ENCODE data around the gene OBSL1.

Gene OBSL1

DNA sequence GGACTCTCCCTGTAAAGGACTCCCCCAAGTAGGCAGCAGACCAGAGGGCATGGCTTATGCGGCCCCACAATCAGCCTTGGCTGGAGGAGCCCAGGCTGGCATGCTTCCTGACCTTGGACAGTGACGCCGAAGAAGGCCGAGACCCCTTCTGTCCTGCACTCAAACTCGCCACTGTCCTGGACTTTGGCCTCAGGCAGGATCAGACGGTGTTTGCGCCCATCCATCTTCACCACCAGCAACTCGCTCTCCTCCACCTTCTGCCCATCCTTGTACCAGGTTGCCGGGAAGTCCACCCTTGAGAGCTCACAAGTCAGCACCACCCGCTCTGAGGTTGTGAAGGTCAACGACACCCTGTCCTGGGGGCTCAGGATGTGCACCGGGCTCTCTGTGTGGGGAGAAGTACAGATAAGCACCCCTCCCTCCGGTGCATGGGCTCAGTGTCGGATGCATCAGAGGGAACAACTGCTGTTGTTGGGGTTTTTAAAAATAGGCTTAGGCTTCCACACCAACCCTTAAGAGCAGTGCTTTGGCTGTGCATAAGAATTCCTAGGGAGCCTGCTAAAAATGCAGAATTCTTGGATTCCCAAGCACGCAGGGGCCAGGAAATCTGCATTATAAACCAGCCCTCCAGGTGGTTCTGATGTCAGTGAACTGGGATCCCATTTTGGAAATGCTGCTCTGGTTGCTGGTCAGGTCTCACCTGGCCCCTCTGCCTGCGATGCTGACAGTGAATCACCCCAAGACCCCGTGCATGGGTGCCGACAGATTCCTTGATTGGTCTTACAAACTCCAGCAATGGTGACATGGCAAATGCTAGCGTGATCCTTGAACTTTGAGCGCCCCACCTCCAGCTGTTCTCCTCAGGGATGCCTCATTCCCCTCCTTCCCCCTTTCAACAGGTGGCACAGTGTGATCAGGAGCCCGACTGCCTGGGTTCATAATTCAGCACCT lies 5.9 kb downstream of the OBSL1 start:
- Histone ChIP-seq H3K36me3 (ENCODE audit: insufficient read depth, low read length) (peaks cover 11% of the 10 kb centered on the region), H3K9ac (ENCODE audit: low read depth, low read length) (no peak overlapping the region)

GRCh38 chr2:219563271-219563928 lies 7.9 kb downstream of the OBSL1 start:
- H3K9me3 ChIP-seq (ENCODE audit: control insufficient read depth, insufficient read depth, low read length) = no peaks in the 10 kb centered on the region
- H3K9ac ChIP-seq (ENCODE audit: low read depth, low read length) = no peak overlapping the region
- H3K36me3 ChIP-seq (ENCODE audit: insufficient read depth, low read length) = peaks cover 7% of the 10 kb centered on the region
- peaks cover 53% of the 10 kb centered on the region for H3K4me1 ChIP-seq (ENCODE audit: insufficient read depth, low read length)

More for the DNA sequence above, 5.9 kb downstream of the OBSL1 start:
- H3K9me3 ChIP-seq (ENCODE audit: control insufficient read depth, insufficient read depth, low read length) = no peaks in the 10 kb centered on the region
- H3K4me1 ChIP-seq (ENCODE audit: insufficient read depth, low read length) = peaks cover 51% of the 10 kb centered on the region

DNA sequence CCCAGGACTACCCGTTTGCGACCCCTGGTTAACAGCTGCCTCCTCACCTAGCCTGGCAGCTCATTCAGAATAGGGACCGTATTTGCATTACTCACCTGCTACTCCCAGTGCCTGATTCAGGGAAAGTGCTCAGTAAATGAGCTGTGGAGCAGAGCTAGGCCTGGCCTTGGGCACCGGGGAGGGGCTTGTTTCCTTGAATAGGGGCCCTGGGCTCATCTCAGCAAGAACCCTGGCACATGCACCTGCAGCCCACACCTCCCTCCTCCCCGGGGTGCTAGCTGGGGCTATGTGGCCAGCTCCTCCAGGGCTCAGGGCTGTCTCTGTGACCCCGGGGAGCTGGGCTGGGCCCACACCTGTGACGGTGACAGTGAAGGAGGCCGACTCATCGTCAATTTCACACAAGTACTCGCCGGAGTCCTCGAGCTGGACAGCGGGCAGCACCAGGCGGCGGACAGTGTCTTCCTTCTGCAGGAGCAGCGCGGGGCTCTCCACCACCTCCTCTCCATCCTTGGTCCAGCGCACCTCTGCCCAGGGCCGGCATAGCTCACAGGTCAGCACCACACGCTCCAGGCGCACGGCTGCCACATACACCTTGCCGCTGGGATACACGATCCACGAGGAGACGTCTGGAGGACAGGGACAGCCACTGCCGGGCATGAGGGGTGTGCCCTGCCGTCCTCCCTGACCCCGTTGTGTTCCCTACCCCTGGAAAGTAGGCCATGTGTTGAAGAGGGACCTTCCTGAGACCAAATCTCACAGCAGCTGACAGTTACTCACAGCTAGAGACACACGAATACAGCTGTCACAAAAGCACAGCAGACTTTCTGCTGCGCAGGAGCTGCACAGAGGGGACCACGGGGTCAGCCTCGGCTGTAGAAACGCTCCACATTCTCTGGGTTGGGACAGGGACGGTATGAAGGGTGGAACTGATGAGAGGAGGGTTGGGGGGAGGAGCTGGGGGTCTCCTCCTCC lies 9.0 kb downstream of the OBSL1 start:
- no peaks in the 10 kb centered on the region for H3K9me3 ChIP-seq (ENCODE audit: control insufficient read depth, insufficient read depth, low read length)
- no peak overlapping the region for H3K9ac ChIP-seq (ENCODE audit: low read depth, low read length)
- peaks cover 53% of the 10 kb centered on the region for H3K4me1 ChIP-seq (ENCODE audit: insufficient read depth, low read length)
- H3K36me3 ChIP-seq (ENCODE audit: insufficient read depth, low read length) = peaks cover 7% of the 10 kb centered on the region

- Histone ChIP-seq H3K4me1 (ENCODE audit: insufficient read depth, low read length) (peaks cover 53% of the 10 kb centered on the region), H3K36me3 (ENCODE audit: insufficient read depth, low read length) (peaks cover 7% of the 10 kb centered on the region; the same call in 1 of the 2 replicates), H3K9me3 (ENCODE audit: control insufficient read depth, insufficient read depth, low read length) (no peaks in the 10 kb centered on the region), H3K9ac (ENCODE audit: low read depth, low read length) (no peak overlapping the region)
These were observed 9.9 kb downstream of the OBSL1 start for GRCh38 chr2:219561179-219562048.

DNA sequence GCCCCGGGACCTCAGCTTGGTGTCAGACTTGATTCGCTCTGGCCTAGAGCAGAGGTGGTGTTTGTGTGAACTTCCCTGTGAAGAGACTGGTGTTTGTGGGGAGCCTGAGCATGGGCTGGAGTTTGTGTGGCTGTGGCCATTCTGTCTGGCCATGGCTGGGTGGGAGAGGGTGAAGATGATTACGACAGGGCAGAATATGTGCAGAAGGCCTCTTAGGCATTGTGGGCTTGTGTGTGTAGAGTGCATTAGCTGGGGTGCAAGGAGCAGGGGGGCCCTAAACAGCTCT lies 10.5 kb downstream of the OBSL1 start:
- Histone ChIP-seq H3K9ac (ENCODE audit: low read depth, low read length) (no peak overlapping the region), H3K4me1 (ENCODE audit: insufficient read depth, low read length) (peaks cover 48% of the 10 kb centered on the region), H3K36me3 (ENCODE audit: insufficient read depth, low read length) (peaks cover 7% of the 10 kb centered on the region; the same call in 1 of the 2 replicates), H3K9me3 (ENCODE audit: control insufficient read depth, insufficient read depth, low read length) (no peaks in the 10 kb centered on the region)

GRCh38 chr2:219560037-219560892 lies 11.1 kb downstream of the OBSL1 start:
- no peaks in the 10 kb centered on the region for H3K9me3 ChIP-seq (ENCODE audit: control insufficient read depth, insufficient read depth, low read length)
- H3K9ac ChIP-seq (ENCODE audit: low read depth, low read length) = no peak overlapping the region
- H3K36me3 ChIP-seq (ENCODE audit: insufficient read depth, low read length) = peaks cover 7% of the 10 kb centered on the region; the same call in 1 of the 2 replicates
- H3K4me1 ChIP-seq (ENCODE audit: insufficient read depth, low read length) = peaks cover 46% of the 10 kb centered on the region

DNA sequence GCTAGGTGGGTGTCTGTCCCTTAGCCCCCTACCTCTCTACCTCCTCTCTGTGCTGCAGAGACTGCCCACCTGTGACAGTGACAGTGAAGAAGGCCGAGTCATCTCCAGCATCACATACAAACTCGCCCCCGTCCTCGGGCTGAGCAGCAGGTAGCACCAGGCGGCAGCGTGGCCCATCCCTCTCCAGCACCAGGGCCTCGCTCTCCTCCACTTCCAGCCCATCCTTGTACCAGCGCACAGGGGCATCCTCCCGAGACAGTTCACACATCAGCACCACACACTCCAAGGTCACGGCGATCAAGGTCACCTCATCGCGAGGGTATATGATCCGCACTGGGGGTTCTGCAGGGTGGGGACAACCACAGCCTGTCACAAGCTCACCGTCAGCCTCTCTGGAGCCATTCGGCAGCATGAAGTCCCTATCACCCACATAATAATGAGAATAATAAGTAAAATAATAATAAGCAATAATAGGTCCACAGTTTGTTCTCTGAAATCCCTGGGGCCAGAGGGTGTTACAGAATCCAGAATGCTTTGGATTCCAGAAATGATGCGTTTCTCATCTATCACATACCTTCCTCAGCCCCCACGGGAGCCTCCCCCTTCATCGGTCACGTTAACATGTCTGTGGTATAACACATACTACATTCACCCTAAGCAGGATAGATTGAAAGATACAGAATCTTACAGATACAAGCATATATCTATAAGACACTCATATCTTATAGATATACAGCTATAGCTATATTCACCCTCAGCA lies 12.0 kb downstream of the OBSL1 start:
- peaks cover 4% of the 10 kb centered on the region; the same call in 1 of the 2 replicates for H3K36me3 ChIP-seq (ENCODE audit: insufficient read depth, low read length)
- H3K9ac ChIP-seq (ENCODE audit: low read depth, low read length) = no peak overlapping the region
- H3K4me1 ChIP-seq (ENCODE audit: insufficient read depth, low read length) = peaks cover 38% of the 10 kb centered on the region
- no peaks in the 10 kb centered on the region for H3K9me3 ChIP-seq (ENCODE audit: control insufficient read depth, insufficient read depth, low read length)

DNA sequence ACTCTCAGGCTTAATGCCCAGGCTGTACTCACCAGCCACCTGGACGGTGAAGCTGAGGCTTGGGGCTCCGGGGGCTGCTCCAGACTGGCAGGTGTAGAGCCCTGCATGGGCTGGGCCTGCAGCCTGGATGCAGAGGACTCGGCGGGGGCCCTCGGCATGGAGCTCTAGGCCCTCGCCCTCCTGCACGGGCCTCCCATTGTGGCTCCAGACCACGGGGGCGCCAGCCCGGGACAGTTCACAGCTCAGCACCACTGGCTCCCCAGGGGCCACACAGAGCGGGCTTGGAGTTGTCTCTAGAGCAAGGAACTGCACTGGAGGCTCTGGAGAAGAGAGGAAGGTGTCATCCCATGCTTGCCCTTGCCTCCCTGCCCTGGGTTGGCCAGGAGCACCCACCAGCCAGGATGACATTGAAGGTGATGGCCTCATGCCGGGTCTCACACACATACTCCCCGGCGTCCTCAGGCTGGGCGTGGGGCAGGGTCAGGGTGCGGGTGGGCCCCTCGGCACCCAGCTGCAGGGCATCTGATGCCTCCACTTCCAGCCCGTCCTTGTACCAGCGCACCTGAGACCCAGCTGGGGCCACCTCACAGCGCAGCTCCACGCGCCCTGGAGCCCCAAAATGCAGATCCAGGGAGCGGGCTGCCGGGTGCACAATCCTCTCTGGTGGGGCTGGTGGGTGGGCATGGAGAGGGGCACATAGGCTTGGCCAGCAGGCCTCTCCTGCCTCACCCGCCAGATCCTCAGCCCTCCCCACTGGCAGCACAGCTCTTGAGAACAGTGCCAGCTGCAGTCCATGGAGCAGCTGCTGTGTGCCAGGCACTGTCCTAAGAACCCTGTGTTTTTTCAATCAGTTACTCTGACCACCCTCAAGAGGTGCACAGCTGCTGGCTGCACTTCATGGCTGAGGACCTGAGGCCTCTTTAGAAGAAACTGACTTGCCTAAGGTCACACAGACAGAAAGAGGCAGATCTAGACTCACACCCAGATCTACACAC lies 13.3 kb downstream of the OBSL1 start:
- Histone ChIP-seq H3K36me3 (ENCODE audit: insufficient read depth, low read length) (no peaks in the 10 kb centered on the region), H3K9ac (ENCODE audit: low read depth, low read length) (no peak overlapping the region), H3K9me3 (ENCODE audit: control insufficient read depth, insufficient read depth, low read length) (no peaks in the 10 kb centered on the region), H3K4me1 (ENCODE audit: insufficient read depth, low read length) (peaks cover 38% of the 10 kb centered on the region)

DNA sequence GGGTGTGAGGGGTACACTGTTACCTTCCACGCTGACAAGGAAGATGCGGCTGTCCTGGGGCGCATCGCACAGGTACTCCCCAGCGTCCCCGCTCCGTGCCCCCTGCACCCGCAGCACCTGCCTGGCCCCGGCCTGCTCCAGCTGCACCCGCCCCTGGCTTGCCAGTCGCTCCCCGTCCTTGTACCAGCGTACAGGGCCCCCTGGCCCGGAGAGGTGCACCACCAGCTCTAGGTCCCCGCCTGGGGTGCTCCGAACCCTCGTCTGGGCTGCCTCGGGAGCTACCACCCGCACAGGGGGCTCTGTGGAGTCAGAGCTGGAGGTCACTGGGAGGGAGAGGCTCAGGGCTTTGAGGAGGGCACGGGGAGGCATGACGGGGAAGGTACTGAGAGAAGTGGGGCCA lies 14.0 kb downstream of the OBSL1 start:
- no peak overlapping the region for H3K9ac ChIP-seq (ENCODE audit: low read depth, low read length)
- H3K9me3 ChIP-seq (ENCODE audit: control insufficient read depth, insufficient read depth, low read length) = no peaks in the 10 kb centered on the region
- peaks cover 32% of the 10 kb centered on the region for H3K4me1 ChIP-seq (ENCODE audit: insufficient read depth, low read length)
- no peaks in the 10 kb centered on the region for H3K36me3 ChIP-seq (ENCODE audit: insufficient read depth, low read length)

GRCh38 chr2:219556413-219556812 lies 14.9 kb downstream of the OBSL1 start:
- H3K9ac ChIP-seq (ENCODE audit: low read depth, low read length) = no peak overlapping the region
- H3K4me1 ChIP-seq (ENCODE audit: insufficient read depth, low read length) = peaks cover 23% of the 10 kb centered on the region
- H3K36me3 ChIP-seq (ENCODE audit: insufficient read depth, low read length) = no peaks in the 10 kb centered on the region
- no peaks in the 10 kb centered on the region for H3K9me3 ChIP-seq (ENCODE audit: control insufficient read depth, insufficient read depth, low read length)

DNA sequence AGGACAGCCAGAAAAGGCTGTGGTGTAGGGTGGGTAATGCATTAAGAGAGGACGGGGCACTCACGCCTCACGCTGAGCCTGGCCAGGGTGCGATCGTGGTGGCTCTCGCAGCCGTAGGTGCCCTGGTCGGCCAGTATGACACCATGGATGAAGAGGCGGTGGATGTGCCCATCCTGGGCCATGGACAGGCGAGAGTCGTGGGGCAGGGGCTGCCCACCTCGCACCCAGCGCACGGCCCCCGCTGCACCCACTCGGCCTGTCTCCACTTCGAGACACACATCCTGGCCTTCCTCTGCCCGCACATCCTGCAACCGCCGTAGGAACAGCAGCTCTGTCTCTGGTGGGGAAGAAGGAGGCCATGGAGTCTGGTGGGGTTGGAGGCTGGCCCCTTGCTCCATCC lies 15.4 kb downstream of the OBSL1 start:
- Histone ChIP-seq H3K9me3 (ENCODE audit: control insufficient read depth, insufficient read depth, low read length) (no peaks in the 10 kb centered on the region), H3K4me1 (ENCODE audit: insufficient read depth, low read length) (peaks cover 19% of the 10 kb centered on the region), H3K36me3 (ENCODE audit: insufficient read depth, low read length) (no peaks in the 10 kb centered on the region), H3K9ac (ENCODE audit: low read depth, low read length) (no peak overlapping the region)
